BLaER1 (cell line): ENCODE results near the gene NOXO1.

Experiments used
- H3K27ac ChIP-seq: shearing (Covaris generic); formaldehyde crosslinking; 2 replicates; pipeline ENCODE4 v1.8.1; 2022
- H3K27me3 ChIP-seq: shearing (Covaris generic); formaldehyde crosslinking; 2 replicates; pipeline ENCODE4 v1.8.1; 2022
- H3K36me3 ChIP-seq: shearing (Covaris generic); formaldehyde crosslinking; 2 replicates; pipeline ENCODE4 v1.8.1; 2022
- H3K4me1 ChIP-seq: shearing (Covaris generic); formaldehyde crosslinking; 2 replicates; pipeline ENCODE4 v1.8.1; 2022
- H3K4me2 ChIP-seq: shearing (Covaris generic); formaldehyde crosslinking; 2 replicates; pipeline ENCODE4 v1.8.1; 2022
- H3K4me3 ChIP-seq: shearing (Covaris generic); formaldehyde crosslinking; 2 replicates; pipeline ENCODE4 v1.8.1; 2022
- H3K9ac ChIP-seq: shearing (Covaris generic); formaldehyde crosslinking; 2 replicates; pipeline ENCODE4 v1.8.1; 2022
- H3K9me3 ChIP-seq: shearing (Covaris generic); formaldehyde crosslinking; 2 replicates; pipeline ENCODE4 v1.8.1; 2022
- H4K20me1 ChIP-seq: shearing (Covaris generic); formaldehyde crosslinking; 2 replicates; pipeline ENCODE4 v1.8.1; 2022
- Cebpa-rat ChIP-seq: shearing (Covaris generic); IDR thresholded peaks from 2 replicates; pipeline ENCODE4 v1.8.1; 2022

Gene NOXO1

GRCh38 chr16:2024032-2024420 lies 42.8 kb upstream of the NOXO1 start:
- Histone ChIP-seq H3K36me3 (no peaks in the 10 kb centered on the region), H4K20me1 (peaks cover 21% of the 10 kb centered on the region), H3K9ac (no peak overlapping the region; the same call in 1 of the 2 replicates), H3K27me3 (peaks cover 73% of the 10 kb centered on the region), H3K4me3 (no peak overlapping the region), H3K9me3 (no peaks in the 10 kb centered on the region), H3K4me1 (peaks cover 62% of the 10 kb centered on the region), H3K27ac (no peak overlapping the region), H3K4me2 (peak overlapping the region; percentile 85)
- TF ChIP-seq Cebpa-rat: no peak

- Histone ChIP-seq H3K4me2 (peak overlapping the region; percentile 85), H3K27ac (peak overlapping the region; percentile 52; the same call in 1 of the 2 replicates), H3K36me3 (no peaks in the 10 kb centered on the region), H3K4me1 (peaks cover 58% of the 10 kb centered on the region), H3K9ac (peak overlapping the region; percentile 66; the same call in 1 of the 2 replicates), H3K9me3 (no peaks in the 10 kb centered on the region), H3K4me3 (peak overlapping the region; percentile 56), H4K20me1 (peaks cover 16% of the 10 kb centered on the region), H3K27me3 (peaks cover 74% of the 10 kb centered on the region)
- TF ChIP-seq Cebpa-rat: no peak
These were observed 42.1 kb upstream of the NOXO1 start for GRCh38 chr16:2023092-2024031.

GRCh38 chr16:2022723-2023091 lies 41.4 kb upstream of the NOXO1 start:
- Histone ChIP-seq H3K9ac (peak overlapping the region; percentile 66; the same call in 1 of the 2 replicates), H3K9me3 (no peaks in the 10 kb centered on the region), H3K36me3 (no peaks in the 10 kb centered on the region), H3K4me1 (peaks cover 51% of the 10 kb centered on the region), H3K27me3 (peaks cover 74% of the 10 kb centered on the region), H3K4me2 (peak overlapping the region; percentile 85), H3K27ac (no peak overlapping the region; the same call in 1 of the 2 replicates), H4K20me1 (peaks cover 9% of the 10 kb centered on the region), H3K4me3 (peak overlapping the region; percentile 56)
- no peak for TF ChIP-seq Cebpa-rat

GRCh38 chr16:2019921-2020831 lies 38.9 kb upstream of the NOXO1 start:
- H3K4me3 ChIP-seq: peak overlapping the region; percentile 60
- H3K27me3 ChIP-seq: peaks cover 49% of the 10 kb centered on the region
- H3K9ac ChIP-seq: peak overlapping the region; percentile 66
- H3K4me1 ChIP-seq: peaks cover 56% of the 10 kb centered on the region
- no peaks in the 10 kb centered on the region for H3K36me3 ChIP-seq
- TF ChIP-seq Cebpa-rat: no peak
- 0 out of 2 replicates have a peak, but pooled peaks cover 6% of the 10 kb centered on the region for H4K20me1 ChIP-seq
- no peaks in the 10 kb centered on the region for H3K9me3 ChIP-seq
- peak overlapping the region; percentile 61; the same call in 1 of the 2 replicates for H3K27ac ChIP-seq
- H3K4me2 ChIP-seq: peak overlapping the region; percentile 75

GRCh38 chr16:2019518-2019920 lies 38.2 kb upstream of the NOXO1 start, which contains the start of gene NPW:
Gene NPW (plus strand): TSS chr16:2019785.
- no peaks in the 10 kb centered on the region for H3K9me3 ChIP-seq
- no peak for TF ChIP-seq Cebpa-rat
- H3K27ac ChIP-seq: peak within 1 kb of the TSS; percentile 61; the same call in 1 of the 2 replicates
- H3K4me3 ChIP-seq: peak within 1 kb of the TSS; percentile 60
- no peaks in the 10 kb centered on the region for H3K36me3 ChIP-seq
- H4K20me1 ChIP-seq: 0 out of 2 replicates have a peak, but pooled peaks cover 6% of the 10 kb centered on the region
- peak within 1 kb of the TSS; percentile 75 for H3K4me2 ChIP-seq
- H3K27me3 ChIP-seq: peaks cover 45% of the 10 kb centered on the region
- H3K4me1 ChIP-seq: peaks cover 56% of the 10 kb centered on the region
- peak within 1 kb of the TSS; percentile 66 for H3K9ac ChIP-seq

- Histone ChIP-seq H3K36me3 (no peaks in the 10 kb centered on the region), H4K20me1 (0 out of 2 replicates have a peak, but pooled peaks cover 6% of the 10 kb centered on the region), H3K4me1 (peaks cover 36% of the 10 kb centered on the region), H3K9ac (no peak overlapping the region), H3K27ac (no peak overlapping the region), H3K27me3 (peaks cover 38% of the 10 kb centered on the region), H3K9me3 (no peaks in the 10 kb centered on the region), H3K4me3 (no peak overlapping the region), H3K4me2 (peak overlapping the region; percentile 33; the same call in 1 of the 2 replicates)
- no peak for TF ChIP-seq Cebpa-rat
These were observed 35.2 kb upstream of the NOXO1 start for GRCh38 chr16:2016407-2016922.

- peaks cover 32% of the 10 kb centered on the region for H3K27me3 ChIP-seq
- H3K4me1 ChIP-seq: peaks cover 36% of the 10 kb centered on the region
- no peaks in the 10 kb centered on the region for H3K9me3 ChIP-seq
- H3K4me2 ChIP-seq: peak overlapping the region; percentile 33; the same call in 1 of the 2 replicates
- H3K36me3 ChIP-seq: no peaks in the 10 kb centered on the region
- H3K27ac ChIP-seq: no peak overlapping the region
- H3K9ac ChIP-seq: 0 out of 2 replicates have a peak overlapping the region, but pooled peaks have one; percentile 2
- no peak for TF ChIP-seq Cebpa-rat
- no peak overlapping the region for H3K4me3 ChIP-seq
- 0 out of 2 replicates have a peak, but pooled peaks cover 6% of the 10 kb centered on the region for H4K20me1 ChIP-seq
These were observed 34.6 kb upstream of the NOXO1 start for GRCh38 chr16:2015947-2016208.

- H3K4me1 ChIP-seq: peaks cover 36% of the 10 kb centered on the region
- H3K36me3 ChIP-seq: no peaks in the 10 kb centered on the region
- 0 out of 2 replicates have a peak overlapping the region, but pooled peaks have one; percentile 2 for H3K9ac ChIP-seq
- no peak overlapping the region for H3K27ac ChIP-seq
- H3K4me2 ChIP-seq: 0 out of 2 replicates have a peak overlapping the region, but pooled peaks have one; percentile 33
- H4K20me1 ChIP-seq: 0 out of 2 replicates have a peak, but pooled peaks cover 6% of the 10 kb centered on the region
- TF ChIP-seq Cebpa-rat: no peak
- no peaks in the 10 kb centered on the region for H3K9me3 ChIP-seq
- peaks cover 27% of the 10 kb centered on the region for H3K27me3 ChIP-seq
- no peak overlapping the region for H3K4me3 ChIP-seq
These were observed 34.1 kb upstream of the NOXO1 start for GRCh38 chr16:2015117-2015946.
